ENCODE data around the gene ASCL1. TPM values are rescaled to one million over a fixed set of nuclear protein-coding genes. Genes with fewer than 3 reads are reported as not detected.

ASCL1 gene
- polyA plus RNA-seq, 4 donors: 0.09 to 0.16 (median 0.14) TPM; not detected in 1

DNA sequence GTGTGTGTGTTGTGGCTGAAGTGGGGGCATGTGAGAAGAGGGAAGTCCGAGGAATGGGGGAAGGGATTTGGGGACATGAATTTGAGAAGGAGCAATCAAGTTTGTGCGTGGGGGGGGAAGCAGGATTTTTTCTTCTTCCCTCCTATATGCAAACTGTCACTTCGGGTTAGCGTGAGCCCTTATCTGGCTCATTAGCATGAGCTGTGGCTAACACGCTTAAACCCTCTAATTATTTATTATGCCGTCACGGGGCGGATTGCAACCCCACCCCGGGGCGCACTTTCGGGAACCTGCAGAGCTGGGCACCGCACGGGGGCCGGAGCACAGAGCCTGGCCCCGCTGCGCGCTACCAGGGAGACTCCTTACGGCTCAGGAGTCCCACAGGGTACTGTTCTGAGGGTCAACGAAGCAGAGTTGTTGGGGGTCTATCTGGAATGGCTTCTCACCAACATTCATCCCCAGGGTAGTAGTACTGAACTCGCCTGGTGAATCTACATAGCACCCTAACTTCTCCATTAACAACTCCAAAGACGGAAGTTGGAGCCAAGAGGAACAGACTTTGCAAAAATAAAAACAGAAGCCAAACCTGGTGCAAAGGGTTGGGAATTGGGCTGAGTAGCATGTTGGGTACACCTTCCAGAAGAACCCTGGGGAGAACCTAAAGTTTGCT, 6.4 kb upstream of the ASCL1 start:
- DNase-seq (ENCODE audit: low read depth in 4 of 4, low spot score in 3 of 4): no peak

GRCh38 chr12:102951841-102952240, 5.6 kb upstream of the ASCL1 start:
- no peak for DNase-seq (ENCODE audit: low read depth in 4 of 4, low spot score in 3 of 4)

DNA sequence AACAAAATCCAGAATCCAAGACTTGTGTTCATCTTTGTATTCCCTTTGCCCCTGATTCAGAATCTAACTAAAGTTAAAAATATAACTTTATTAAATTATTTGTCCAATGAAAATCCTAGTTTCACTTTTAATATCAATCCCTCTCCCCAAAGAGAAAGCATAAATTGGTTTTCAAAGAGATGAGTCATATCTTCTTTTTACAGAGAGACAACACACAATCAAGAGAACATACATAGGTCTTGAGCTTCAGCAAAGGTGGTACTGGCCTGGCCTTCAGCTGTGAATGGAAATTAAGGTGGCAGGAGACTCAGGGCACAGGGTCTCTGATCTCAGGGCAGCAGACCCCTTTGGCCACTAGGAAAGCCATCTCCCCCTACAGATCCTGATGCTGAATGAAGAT, 4.3 kb upstream of the ASCL1 start:
- DNase-seq (ENCODE audit: low read depth in 4 of 4, low spot score in 3 of 4): no peak

DNA sequence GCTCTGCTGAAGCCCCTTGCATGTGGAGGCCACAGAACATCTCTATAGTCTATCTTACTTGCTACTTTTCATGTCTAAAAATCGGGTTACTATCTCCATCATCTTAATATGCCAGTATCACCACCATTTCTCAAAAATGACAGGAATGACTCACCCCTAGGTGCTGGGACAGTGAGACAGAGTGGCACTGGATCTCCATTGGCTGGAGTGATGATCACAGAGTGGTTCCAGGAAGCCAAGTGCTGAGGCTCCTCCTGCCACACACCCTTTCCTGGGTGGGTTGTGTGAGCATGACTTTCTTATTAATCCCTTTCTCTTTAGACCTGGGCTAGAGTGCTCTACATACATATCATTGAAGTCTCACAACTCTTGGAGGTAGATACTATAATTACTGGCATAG, 3.3 kb upstream of the ASCL1 start:
- DNase-seq (ENCODE audit: low read depth in 4 of 4, low spot score in 3 of 4): no peak

DNA sequence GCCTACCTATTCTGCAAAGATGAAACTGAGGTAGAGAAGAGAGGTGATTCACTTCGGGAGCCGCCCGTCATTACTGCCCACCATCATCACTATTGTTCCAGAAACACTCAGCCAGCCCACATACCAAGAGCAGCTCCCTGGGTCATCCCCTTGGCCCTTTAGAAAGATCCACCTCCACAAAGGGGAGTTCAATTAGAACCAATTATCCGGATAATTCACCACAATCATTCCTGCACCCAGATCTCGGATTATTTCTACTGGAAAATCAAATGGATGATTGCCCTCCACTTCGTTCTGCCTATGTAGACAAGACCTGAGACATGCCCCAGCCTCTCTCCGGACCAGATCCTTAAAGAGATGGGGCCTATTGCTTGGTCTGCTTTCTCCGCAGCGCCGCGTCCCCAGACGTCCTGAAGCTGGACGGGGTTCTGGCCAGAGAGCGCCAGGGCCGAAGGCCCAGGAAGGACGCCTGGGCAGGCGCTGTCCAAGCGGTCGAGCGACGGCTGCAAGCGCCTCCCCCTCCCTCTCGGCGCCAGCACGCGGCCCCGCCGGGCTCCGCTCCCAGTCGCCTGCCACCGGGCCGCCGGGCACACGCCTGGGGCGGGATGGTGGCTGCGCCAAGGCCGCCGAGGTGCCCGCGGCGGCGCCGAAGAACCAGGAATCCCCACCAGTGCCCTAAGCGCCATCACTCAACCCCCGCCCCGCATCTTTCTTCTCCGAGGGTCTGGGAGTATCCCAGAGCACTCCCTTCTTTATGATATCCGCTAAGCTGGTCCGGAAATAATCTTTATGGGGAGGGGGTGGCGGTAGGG, 1.3 kb upstream of the ASCL1 start:
- DNase-seq (ENCODE audit: low read depth in 4 of 4, low spot score in 3 of 4): no peak

DNA sequence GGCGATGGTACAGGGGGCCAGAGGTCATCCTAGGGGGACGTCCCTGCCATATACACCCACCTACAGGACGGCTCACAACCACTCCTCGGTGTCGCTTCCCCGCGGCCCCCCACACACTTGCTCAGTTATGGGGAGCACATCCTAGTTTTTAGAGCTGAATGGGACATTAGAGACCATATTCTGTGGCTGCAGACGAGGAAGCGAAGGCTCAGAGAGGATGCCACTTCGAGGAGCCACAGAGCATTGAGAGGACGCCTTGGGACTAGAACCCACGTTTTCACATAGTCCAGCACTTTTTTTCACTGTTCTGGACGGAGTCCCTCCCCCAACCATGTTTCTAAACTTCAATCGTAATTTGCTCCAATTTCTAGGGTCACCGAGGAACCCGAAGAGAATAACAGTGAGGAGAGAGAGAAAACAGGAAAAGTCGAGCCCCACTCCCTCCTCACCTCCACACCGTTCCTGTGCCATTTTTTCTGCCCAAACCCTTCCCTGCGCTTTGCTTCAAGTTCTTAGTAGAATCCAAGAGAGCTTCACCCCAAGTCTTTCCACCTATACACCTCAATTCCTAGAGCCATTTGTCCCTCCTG, 641 bp upstream of the ASCL1 start:
- DNase-seq (ENCODE audit: low read depth in 4 of 4, low spot score in 3 of 4): no peak

- no peak for DNase-seq (ENCODE audit: low read depth in 4 of 4, low spot score in 3 of 4)
Observed at GRCh38 chr12:102958073-102958829, 777 bp downstream of the ASCL1 start.

- no peak for DNase-seq (ENCODE audit: low read depth in 4 of 4, low spot score in 3 of 4)
Observed at GRCh38 chr12:102958830-102959176, 1.3 kb downstream of the ASCL1 start.

DNA sequence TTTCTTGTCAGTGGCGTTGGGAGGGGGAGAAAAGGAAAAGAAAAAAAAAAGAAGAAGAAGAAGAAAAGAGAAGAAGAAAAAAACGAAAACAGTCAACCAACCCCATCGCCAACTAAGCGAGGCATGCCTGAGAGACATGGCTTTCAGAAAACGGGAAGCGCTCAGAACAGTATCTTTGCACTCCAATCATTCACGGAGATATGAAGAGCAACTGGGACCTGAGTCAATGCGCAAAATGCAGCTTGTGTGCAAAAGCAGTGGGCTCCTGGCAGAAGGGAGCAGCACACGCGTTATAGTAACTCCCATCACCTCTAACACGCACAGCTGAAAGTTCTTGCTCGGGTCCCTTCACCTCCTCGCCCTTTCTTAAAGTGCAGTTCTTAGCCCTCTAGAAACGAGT, 1.9 kb downstream of the ASCL1 start:
- DNase-seq (ENCODE audit: low read depth in 4 of 4, low spot score in 3 of 4): no peak

DNA sequence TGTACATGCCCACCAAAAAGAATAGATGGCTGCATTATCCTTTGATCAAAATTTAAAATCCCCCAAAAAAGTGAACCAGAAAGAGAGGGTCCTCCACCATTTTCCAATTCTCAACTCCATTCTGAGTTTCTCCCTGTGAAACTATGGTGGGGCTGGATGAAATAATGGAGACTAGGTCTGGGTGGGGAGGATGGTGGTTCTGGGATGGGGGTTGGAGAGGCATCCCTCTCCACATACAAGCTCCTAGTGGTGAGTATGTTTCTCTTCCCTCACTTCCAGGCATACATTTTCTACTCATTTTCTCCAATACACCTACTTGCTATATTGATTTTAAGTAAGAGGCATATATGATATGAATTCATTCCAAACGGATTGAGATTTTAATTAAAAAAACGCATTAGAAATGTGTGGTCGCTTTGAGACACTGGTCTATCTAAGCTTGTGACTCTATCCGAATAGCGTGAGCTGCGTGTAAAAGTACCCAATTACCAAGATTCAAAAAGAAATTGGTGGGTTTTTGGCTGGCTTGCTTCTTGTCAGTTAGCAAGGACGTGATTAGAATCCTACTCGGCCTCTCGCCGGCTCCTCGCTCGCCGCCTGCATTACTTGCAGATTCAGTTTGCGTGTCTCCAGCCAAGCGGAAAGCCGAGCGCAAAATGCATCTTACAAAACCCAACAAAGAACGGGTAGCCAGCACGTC, 3.4 kb downstream of the ASCL1 start:
- no peak for DNase-seq (ENCODE audit: low read depth in 4 of 4, low spot score in 3 of 4)

DNA sequence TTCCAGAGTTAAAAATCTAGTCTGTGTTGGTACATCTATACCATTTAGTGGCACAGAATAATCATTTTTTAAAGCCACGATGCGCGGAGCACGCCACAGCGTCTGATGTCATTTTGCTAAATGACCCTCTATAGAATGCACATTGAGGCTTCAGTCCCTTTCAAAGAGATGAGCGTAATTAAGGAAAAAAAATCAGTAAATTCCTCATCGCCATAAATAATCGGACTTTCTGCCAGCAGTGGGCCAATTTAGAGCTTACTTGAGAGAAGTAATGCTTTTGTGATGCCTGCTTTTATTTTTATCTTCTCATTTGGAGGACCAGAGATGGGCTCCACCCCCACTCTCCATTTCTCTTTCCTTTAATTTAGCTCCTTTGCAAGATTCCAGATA, 4.0 kb downstream of the ASCL1 start:
- no peak for DNase-seq (ENCODE audit: low read depth in 4 of 4, low spot score in 3 of 4)

DNA sequence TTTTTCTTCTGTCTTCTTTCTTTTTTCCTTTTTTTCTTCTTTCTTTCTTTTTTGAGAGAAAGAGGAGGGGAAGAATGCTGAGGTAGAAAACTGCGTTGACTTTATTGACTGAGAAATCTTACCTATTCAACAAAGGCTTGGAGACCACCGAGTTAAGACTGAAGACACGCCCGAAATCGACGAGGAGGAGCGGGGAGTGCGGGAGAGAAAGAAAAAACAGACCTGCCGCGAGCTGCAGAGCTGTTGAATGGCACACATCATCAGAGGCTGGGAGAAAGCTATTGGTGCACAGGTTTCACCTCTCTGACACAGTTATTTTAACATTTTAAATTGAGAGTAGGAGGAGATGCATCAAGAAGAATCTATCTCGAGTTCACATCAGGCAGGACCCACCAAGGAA, 5.1 kb downstream of the ASCL1 start:
- no peak for DNase-seq (ENCODE audit: low read depth in 4 of 4, low spot score in 3 of 4)

DNA sequence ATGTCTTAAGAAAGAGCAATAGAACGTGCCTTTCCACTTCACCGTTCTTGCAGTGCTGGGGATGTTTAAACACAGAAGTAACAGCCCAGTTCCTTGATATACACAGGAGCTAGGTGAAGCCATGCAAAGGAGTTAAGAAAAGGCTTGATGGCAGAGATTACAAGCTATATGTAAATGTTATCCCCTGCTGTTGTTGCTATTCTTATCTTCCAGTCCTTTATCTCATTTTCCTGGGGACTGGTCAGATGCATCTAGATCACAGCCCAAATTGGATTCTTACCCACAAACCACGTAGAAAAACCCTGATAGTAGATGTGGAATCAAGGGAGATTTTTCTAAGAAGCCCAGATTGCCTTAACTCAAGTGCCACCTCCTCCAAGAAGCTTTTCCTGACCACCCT, 5.5 kb downstream of the ASCL1 start:
- no peak for DNase-seq (ENCODE audit: low read depth in 4 of 4, low spot score in 3 of 4)

GRCh38 chr12:102963796-102964195, 6.3 kb downstream of the ASCL1 start:
- no peak for DNase-seq (ENCODE audit: low read depth in 4 of 4, low spot score in 3 of 4)

- no peak for DNase-seq (ENCODE audit: low read depth in 4 of 4, low spot score in 3 of 4)
Observed at GRCh38 chr12:102964872-102965271, 7.4 kb downstream of the ASCL1 start.

- DNase-seq (ENCODE audit: low read depth in 4 of 4, low spot score in 3 of 4): no peak
Observed at GRCh38 chr12:102965281-102966155, 8.0 kb downstream of the ASCL1 start.

DNA sequence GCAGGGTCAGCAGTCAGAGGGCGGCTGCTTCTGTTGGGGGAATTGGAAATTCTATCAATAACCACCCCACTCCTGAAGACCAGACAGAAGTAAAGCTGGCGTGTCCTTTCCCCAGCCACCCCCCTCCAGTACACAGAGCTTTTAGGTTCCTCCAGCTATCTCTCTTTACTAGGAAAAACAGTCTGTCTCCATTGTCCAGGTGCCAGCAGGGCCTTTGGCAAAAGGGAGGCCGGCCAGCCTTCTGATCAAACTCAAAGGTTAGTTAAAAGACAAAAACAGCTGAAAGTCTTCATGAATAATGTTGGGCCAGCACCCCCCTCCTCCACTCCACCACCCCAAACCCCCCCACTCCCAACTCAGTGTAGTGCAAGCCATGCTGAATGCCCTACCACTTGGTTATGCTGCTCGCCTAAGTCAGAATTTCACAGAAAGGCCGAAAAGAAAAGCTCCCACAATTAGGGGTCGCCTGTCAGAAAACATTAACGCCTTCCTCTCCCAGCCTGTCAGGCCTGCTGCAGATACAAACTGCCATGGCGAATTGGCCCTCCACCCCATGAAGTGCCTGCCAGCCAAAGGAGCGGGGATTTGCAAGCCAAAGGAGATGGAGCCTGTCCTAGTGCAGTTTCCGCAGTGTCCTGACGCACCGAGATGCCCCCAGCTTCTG, 8.9 kb downstream of the ASCL1 start:
- no peak for DNase-seq (ENCODE audit: low read depth in 4 of 4, low spot score in 3 of 4)

GRCh38 chr12:102970780-102971179, 13.3 kb downstream of the ASCL1 start:
- no peak for DNase-seq (ENCODE audit: low read depth in 4 of 4, low spot score in 3 of 4)

- no peak for DNase-seq (ENCODE audit: low read depth in 4 of 4, low spot score in 3 of 4)
Observed at GRCh38 chr12:102971227-102971626, 13.8 kb downstream of the ASCL1 start.
